ENCODE measurements around the gene AP2S1.
"Not testable (repeated sequence)": the region's sequence is repeated elsewhere in the genome, so short reads cannot be mapped to it uniquely, and the experiment has no call there.

AP2S1 gene

DNA sequence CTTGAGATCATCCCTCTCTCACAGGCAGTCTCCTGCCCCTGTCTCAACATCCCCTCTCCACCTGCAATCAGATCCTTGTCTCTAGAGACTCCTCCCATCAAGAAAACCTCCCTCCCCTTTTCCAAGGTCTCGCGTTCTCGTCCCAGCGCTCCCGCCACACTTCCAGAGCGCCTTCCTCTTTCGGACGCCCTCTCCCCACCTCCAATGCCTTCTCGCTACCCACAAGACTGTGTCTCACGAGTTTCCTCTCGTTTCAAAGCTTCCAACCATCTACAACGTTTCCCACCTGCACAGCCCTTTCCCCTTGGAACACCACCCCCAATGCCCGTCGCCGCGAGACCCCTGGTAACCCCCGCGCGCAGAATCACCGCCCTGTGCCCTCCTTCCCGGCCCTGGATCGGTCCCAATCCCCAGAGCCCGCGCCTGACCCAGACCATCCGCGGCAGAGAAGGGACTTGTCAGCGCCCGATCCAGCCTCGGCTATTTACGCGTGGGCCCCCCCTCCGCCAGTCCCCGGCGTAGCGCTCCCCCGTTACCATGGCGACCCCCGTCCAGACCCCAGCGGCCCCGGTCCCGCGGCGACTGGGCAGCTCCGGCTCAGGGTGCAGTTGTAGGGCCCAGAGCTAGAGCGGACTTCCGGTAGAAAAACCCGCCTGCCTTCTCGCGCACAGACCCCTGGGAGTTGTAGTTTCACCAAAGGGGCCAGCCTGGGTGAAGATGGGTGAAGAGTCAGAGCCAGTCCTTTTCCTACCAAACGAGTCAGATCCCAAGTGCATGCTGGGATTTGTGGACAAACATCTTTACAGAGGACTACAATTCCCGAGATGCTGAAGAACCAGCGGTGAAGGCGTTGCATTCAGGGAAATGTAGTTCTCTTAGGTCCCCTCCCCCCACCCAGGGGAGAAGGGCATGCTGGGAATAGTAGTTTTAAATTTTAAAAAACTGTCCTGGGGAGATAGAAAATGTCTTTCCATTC lies at the start of gene AP2S1:
Gene AP2S1 (minus strand): TSS at position 619 of the 976 bp plus-strand sequence. CDS start 80 bp downstream, at position 539.
- peak; percentile 87 for DNase-seq (ENCODE audit: low read depth, low spot score)

DNA sequence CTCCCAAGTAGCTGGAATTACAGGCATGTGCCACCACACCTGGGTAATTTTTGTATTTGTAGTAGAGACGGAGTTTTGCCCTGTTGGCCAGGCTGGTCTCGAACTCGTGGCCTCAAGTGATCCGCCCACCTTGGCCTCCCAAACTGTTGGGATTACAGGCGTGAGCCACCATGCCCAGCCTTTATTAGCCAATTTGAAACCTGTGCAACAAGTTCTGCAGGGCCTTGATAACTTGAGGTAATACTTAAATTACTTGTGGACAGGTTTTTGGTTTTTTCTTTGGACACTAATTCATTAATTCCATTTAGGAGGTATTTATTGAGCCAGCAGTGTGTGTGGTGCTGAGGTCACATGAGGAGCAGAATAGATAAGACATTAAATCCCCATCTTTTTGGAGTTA lies 49.7 kb upstream of the AP2S1 start:
- no peak for DNase-seq (ENCODE audit: low read depth, low spot score)

DNA sequence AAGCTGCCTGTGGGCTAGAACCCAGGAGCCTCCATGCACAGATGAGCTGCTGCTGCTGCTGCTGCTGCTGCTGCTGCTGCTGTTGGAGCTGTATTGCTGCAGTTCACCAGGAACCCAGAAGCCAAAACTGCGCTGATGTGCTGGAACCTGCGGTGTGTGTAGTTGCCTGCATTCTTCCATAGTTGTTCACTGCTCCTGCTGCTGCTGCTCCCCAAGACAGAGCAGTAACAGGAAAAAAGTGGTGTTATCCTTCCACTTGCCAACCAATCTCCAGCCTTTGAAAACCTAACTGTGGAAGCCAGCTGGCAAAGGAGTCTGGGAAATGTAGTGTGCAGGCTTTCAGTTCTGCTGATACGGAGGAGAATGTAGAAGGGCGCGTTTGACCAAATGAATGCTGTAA lies 48.1 kb upstream of the AP2S1 start:
- no peak for DNase-seq (ENCODE audit: low read depth, low spot score)

DNA sequence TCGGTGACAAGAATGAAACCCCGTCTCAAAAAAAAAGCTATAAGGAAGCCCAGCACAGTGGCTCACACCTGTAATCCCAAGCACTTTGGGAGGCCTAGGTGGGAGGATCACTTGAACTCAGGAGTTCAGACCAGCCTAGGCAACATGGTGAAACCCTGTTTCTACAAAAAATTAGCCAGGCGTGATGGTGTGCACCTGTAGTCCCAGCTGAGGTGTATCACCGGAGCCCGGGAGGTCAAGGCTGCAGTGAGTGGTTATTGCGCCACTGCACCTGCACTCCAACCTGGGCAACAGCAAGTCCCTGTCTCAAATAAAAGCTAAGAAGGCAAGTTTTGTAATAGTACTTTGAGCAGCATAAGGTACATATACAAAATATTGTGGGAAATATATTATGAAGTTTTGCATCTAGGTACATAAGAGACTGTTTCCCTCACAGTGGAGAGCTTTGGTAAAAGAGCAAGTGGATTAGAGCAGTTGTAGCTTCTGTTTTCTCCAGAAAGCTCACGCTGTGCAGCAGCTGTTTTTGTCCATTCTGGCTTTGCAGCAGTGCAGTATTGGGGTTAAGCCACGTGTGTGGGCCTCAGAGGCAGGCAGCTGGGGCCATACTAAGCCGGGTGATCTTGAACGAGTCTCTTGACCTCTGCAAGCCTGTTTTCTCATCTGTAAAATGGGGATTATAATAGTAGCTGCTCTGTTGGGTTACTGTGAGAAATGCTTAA lies 45.6 kb upstream of the AP2S1 start:
- DNase-seq (ENCODE audit: low read depth, low spot score): no peak

DNA sequence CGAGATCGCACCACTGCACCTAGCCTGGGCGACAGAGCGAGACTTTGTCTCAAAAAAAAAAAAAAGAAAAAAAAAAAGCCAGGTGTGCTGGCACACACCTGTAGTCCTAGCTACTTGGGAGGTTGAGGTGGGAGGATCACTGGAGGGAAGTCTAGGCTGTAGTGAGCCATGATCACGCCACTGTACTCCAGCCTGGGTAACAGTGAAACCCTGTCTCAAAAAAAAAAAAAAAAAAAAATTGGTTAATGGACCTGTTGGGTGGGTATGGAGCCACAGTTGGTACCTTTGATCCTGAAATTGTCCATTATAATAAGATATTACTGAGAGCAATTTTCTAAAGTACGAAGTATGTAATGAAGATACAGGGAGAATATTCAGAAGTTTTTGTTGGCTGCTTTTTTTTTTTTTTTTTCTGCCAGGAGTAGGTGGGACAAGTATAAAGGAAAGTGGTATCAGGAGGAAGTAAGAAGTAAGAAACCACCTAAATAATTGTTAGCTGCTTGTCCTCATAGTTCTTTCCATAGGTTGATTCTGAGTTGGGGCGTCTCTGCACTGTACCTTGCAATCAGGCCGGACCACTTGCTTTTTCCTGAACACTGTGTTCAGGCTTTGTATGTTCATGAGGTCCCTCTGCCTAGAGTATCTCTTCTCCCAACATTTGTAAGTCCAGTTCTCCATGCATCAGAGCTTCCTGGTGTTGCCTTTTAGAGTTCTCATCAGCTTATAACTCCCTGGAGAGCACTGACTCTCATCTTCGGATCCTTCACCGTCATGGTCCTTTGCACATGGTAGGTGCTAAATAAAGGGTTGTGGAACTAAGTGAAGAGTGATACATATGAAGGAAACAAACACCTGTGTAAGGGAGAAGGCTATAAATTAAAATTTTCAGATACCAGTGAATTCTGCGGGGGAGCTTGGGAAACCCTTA lies 41.9 kb upstream of the AP2S1 start:
- no peak for DNase-seq (ENCODE audit: low read depth, low spot score)

DNA sequence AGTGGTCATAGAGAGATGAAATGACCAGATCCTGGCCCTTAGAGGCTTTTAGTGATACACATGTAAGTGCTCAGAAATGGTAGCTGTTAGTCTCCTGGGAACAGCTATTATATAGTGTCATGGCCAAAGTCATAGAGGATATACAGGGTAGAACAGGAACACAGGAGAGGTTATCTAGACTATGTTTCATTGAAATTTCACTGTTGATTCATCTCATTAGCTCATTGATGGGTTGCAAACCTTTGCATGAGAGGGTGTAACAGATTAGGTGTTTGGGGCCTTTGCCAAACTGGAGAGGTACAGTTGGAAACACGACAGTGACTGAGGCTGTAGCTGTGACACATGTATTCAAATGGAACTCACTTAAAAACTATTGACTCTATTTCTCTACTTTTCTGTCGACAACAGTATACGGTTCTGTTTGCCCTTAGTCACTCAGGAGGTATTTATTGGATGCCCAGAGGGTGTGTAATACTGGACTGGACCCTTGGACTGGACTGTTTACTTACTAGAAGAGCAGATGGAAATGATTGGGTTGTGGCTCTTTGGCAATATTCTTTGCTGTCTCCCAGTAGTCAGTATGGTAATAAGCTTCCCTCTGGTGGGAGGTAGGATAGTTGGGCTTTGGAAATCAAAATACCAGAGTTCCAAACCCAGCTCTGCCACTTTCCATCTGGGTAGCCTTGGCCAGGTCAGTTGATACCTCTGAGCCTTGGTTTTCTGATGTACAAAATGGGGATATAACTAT lies 40.0 kb upstream of the AP2S1 start:
- DNase-seq (ENCODE audit: low read depth, low spot score): no peak

DNA sequence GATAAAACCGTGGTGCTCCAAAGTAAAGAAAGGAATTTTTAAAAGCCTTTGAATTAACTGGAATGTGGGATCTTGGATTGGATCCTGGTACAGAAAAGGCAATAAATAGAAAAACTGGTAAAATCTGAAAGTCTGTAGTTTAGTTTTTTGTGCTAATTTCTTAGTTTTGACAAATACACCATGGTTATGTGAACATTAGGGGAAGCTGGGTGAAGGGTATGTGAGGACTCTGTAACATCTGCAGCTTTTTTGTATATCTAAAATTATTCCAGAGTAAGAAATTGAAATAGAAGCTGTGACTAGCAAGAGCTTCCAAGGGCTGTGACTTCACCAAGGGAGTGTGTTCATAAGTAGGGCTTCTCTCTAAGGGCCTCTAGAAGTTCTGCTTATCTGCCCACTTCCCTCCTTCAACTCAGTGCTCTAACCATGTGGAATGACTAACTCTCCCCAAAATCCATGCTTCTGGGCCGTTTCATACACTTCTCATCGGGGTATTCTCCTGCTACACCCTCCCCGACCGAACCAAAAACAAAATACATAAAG lies 36.7 kb upstream of the AP2S1 start:
- no peak for DNase-seq (ENCODE audit: low read depth, low spot score)

DNA sequence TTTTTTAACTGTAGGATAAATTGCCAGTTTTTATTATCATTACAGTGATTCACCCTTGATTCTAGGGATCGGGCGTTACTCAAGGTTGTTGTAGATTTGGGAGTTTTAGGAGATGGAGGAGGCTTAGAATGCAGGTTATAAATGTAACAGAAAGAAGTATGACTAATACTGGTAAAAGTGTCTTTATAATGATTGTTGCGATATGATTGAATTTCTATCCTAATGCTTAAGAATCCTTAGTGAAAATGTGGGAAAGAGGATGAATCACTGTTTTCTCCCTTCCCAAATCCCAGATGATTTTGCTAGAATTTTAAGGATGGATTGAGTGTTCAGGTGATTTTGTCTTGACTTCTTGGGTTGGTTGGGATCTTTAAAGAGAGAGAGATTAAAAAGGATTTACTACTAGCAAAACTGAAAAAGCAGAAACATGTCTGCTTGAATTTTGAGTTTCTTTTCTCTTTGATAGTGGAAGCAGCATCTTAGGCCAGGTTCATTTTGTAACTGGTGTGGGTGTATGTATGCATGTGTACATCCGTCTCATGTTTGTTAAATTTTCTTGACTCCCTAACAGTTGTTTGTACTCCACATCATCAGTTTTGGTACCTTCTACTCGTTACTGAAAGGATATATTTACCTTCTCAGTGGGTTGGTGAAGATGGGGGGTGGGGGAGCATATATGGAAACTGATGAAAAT lies 36.0 kb upstream of the AP2S1 start:
- no peak for DNase-seq (ENCODE audit: low read depth, low spot score)

DNA sequence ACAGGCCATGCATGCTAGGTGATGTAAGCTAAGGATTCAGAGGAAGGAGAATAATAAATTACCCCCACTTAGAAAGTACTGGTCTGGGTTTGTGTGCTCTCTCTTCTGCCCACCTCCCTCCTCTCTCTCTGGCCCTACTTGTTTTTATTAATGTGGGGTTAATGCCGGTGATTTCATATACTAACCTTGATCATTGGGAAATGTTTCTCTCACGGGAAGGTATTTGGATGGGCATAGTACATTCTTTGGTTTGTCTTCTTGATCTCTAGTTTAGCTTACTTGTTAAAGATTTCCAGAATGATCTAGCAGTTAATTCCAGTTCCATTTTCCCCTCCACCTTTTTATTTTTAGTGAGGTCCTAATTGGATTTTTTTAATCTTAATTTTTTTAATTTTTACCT lies 34.8 kb upstream of the AP2S1 start:
- no peak for DNase-seq (ENCODE audit: low read depth, low spot score)

DNA sequence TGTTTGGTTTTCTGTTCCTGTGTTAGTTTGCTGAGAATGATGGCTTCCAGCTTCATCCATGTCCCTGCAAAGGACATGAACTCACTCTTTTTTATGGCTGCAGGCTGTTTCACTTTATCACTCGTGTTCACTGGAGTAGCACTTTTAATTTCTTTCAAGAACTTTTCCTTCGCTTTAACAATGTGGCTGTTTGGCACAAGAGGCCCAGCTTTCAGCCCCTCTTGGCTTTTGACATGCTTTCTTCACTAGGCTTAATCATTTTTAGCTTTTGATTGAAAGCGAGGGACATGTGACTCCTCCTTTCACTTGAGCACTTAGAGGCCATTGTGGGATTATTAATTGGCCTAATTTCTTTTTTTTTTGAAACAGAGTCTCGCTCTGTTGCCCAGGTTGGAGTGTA lies 32.1 kb upstream of the AP2S1 start:
- not testable (repeated sequence) for DNase-seq (ENCODE audit: low read depth, low spot score)

DNA sequence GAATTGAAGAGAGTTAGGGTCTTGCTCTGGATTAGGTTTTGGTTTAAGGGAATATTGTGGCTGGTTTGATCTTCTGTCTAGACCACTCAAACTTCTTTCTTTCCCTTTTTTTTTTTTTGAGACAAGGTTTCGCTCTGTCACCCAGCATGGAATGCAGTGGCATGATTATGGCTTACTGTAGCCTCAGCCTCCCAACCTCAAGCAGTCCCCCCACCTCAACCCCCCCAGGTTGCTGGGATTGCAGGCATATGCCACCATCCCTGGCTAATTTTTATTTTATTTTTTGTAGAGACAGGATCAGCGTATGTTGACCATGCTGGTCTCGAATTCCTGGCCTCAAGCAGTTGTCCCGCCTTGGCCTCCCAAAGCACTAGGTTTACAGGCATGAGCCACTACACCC lies 31.4 kb upstream of the AP2S1 start:
- no peak for DNase-seq (ENCODE audit: low read depth, low spot score)

DNA sequence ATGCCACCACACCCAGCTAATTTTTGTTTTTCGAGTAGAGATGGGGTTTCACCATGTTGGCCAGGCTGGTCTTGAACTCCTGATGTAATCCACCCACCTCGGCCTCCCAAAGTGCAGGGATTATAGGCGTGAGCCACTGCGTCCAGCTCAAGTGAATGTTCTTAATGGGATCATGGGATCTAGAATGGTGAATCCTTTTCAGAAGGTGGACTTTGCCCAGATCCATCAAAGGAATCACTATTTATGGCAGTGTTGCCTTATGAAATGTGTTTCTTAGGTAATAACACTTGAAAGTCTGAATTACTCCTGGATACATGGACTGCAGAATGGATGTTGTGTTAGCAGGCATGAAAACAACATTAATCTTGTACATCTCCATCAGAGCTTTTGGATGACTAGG lies 30.4 kb upstream of the AP2S1 start:
- no peak for DNase-seq (ENCODE audit: low read depth, low spot score)

DNA sequence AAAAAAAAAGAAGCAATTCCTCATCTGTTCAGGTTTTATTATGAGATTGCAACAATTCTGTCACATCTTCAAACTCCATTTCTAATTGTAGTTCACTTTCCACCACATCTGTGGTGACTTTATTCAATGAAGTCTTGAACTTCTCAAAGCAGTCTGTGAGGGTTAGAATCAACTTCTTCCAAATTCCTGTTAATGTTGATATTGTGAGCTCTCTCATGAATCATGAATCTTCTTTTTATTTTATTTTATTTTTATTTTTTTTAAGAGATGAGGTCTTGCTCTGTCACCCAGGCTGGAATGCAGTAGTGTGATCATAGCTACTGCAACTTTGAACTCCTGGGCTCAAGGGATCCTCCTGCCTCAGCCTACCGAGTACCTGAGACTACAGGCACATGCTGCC lies 29.8 kb upstream of the AP2S1 start:
- DNase-seq (ENCODE audit: low read depth, low spot score): no peak

DNA sequence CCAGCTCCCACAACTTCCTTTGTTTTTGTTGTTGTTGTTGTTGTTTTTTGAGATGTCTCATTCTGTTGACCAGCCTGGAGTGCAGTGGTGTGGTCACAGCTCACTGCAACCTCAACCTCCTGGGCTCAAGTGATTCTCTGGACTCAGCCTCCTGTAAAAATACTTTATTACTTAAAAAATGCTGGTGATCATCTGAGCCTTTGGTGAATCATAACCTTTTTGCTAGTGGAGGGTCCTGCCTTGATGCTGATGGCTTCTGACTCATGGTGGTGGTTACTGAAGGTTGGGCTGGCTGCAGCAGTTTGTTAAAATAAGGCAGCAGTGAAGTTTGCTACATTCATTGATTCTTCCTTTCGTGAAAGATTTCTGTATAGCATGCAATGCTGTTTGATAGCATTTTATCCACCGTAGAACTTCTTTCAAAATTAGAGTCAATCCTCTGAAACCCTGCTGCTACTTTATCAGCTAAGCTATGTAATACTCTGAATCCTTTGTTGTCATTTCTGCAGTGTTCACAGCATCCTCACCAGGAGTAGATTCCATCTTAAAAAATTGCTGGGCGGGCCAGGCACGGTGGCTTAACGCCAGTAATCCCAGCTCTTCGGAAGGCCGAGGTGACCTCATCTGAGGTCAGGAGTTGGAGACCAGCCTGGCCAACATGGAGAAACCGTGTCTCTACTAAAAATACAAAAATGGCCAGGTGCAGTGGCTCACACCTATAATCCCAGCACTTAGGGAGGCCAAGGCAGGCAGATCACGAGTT lies 28.1 kb upstream of the AP2S1 start:
- DNase-seq (ENCODE audit: low read depth, low spot score): no peak

DNA sequence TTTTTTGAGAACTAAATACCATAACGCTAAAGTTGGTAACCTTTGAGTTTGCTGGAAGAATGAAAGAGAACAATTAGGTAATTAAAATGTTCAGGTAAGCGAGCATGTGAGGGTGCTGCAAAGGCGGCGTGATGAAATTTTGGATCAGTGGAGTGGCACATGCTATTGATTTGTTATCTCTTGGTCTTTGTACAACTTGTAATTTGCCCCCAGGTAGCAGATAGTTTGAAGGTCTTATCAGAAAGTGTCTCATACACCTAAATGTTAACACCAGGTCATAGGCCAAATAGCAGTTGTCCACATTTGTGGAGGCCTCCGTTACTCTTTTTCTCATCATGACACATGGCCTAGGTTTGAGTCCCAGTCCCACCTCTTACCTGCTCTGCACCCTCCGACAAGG lies 25.0 kb upstream of the AP2S1 start:
- DNase-seq (ENCODE audit: low read depth, low spot score): no peak

DNA sequence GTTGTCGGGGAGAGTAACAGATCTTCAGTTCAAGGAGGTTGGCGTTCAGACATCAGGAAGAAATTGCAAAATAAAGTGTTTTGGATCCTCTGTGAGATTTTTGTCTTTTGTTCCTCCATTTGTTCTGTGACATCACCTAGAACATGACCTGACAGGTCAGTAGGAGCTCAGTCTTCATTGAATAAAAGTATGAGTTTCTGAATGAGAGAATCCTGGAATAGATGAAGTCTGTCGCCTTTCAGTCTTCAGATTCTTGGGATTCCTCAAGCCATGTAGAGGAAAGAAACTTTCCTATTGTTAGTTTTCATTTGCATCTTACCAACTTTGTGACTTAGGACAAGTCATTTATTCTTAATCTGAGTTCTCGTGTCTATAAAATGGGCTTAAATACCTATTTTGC lies 24.6 kb upstream of the AP2S1 start:
- DNase-seq (ENCODE audit: low read depth, low spot score): no peak

DNA sequence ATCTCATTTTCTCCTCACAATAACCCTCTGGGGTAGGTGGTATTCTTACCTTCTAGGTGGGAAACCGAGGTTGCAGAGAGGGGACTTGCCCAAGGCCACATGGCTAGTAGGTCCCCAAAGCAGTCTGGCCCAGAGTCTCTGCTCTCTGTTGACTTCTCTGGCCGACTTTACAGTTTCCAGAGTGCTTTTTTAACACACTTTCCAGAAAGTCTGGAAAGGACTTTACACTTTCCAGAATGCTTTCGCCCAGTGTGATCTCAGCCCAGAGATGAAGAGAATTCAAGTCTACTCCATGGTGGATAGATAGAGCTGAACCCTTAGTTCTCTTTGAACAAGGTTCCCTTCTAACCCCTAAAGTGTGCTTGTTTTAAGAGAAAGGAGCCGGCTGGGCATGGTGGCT lies 22.3 kb upstream of the AP2S1 start:
- no peak for DNase-seq (ENCODE audit: low read depth, low spot score)

DNA sequence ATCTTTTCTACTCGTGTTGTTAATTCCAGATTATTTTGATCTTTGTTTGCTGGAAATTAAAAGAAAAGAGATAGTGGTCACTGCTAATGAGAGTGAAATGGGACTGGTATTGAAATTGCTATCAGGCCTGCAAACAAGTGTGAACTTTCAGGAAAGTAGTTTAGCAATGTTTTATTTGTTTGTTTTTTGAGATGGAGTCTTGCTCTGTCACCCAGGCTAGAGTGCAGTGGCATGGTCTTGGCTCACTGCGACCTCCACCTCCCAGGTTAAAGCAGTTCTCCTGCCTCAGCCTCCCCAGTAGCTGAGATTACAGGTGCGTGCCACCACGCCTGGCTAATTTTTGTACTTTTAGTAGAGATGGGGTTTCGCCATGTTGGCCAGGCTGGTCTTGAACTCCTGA lies 20.5 kb upstream of the AP2S1 start:
- DNase-seq (ENCODE audit: low read depth, low spot score): not testable (repeated sequence)

DNA sequence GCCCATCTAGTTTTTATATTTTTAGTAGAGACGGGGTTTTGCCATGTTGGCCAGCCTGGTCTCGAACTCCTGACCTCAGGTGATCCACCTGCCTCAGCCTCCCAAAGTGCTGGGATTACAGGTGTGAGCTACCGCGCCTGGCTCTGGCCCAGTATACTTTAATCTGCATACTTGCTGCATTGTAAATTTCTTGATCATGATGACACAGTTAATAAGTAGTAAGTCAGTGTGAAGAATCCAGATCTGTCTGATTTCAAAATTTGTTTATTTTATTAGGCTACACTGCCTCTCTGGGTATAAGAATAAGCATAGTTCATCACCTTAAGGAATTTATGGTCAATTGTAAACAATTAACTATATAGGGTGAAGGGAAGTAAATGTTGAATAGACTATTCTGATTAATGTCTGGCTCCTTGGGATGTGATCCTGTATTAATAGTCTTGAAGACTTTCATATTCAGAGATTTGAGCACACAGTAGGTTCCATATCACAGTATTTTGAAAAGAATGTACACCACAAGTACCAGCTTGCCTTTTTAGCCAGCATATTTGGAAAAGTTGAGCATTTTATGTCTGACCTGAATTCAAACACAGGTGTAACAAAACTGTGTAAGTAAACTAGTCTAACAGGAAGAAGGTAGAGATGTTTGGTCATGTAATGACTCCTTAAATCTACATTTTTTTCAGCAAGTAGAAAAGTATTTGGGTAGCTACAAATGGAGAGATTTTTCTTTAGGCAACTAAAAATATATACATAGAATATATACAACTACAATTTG lies 17.6 kb upstream of the AP2S1 start:
- no peak for DNase-seq (ENCODE audit: low read depth, low spot score)
